NT2/D1 (cell line): ENCODE results near the gene CD14.

Source experiments
- YY1 ChIP-seq: IDR thresholded peaks from 2 replicates; pipeline ENCODE4 v1.6.1; 2011; ENCODE audit not compliant: insufficient read length, insufficient read depth
- ZNF274 ChIP-seq: IDR thresholded peaks from 2 replicates; pipeline ENCODE4 v1.6.1; 2011; ENCODE audit warnings: mild to moderate bottlenecking, low read depth, low read length

DNA sequence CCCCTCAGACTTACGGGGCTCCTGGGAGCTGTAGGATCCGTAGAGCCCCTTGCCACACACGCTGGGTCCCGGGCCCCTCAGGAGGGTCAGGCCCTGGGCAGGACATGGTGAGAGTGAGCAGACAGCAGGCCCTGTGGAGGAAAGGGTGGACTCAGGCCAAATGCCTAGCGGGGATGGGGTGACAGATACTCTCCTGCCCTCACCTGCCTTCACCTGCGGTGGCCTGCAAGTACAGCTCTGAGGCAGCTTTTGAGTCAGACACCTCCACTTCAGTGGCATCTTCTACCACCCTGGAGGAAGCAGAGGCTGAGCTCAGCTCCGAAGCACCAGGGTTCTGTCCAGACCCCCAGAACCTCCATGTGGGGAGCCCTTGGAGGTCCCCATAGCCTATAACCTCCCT, 42.1 kb downstream of the CD14 start:
- TF ChIP-seq YY1, result no peak
- TF ChIP-seq ZNF274, result no peak
